Measurements from ENCODE around the gene KDELR1.
"Not testable (repeated sequence)": the region's sequence is repeated elsewhere in the genome, so short reads cannot be mapped to it uniquely, and the experiment has no call there.

Gene KDELR1

GRCh38 chr19:48381178-48381950, 10.0 kb downstream of the KDELR1 start:
- no peak overlapping the region for H3K9ac ChIP-seq (ENCODE audit: insufficient read length, low read depth)
- no peaks in the 10 kb centered on the region for H3K27me3 ChIP-seq (ENCODE audit: insufficient read depth, insufficient read length)
- no peaks in the 10 kb centered on the region for H3K4me1 ChIP-seq (ENCODE audit: insufficient read depth, insufficient read length)
- TF ChIP-seq SUZ12 (IDR thresholded peaks at IDR 0.05; ENCODE audit: extremely low read depth, insufficient read depth, insufficient read length) (no peak), ZNF274 (IDR thresholded peaks at IDR 0.05; ENCODE audit: low read depth, low read length) (no peak), YY1 (IDR thresholded peaks at IDR 0.05; ENCODE audit: insufficient read depth, insufficient read length) (no peak)
- no peak overlapping the region for H3K4me3 ChIP-seq (ENCODE audit: insufficient read length, low read depth)
- DNase-seq (ENCODE audit: low read depth, low spot score): no peak
- no peaks in the 10 kb centered on the region for H3K9me3 ChIP-seq (ENCODE audit: insufficient read depth, low read length)
- H3K36me3 ChIP-seq (ENCODE audit: insufficient read depth, insufficient read length, low read length): peaks cover 44% of the 10 kb centered on the region

- no peaks in the 10 kb centered on the region for H3K4me1 ChIP-seq (ENCODE audit: insufficient read depth, insufficient read length)
- no peaks in the 10 kb centered on the region for H3K9me3 ChIP-seq (ENCODE audit: insufficient read depth, low read length)
- TF ChIP-seq ZNF274 (IDR thresholded peaks at IDR 0.05; ENCODE audit: low read depth, low read length) (no peak), YY1 (IDR thresholded peaks at IDR 0.05; ENCODE audit: insufficient read depth, insufficient read length) (no peak), SUZ12 (IDR thresholded peaks at IDR 0.05; ENCODE audit: extremely low read depth, insufficient read depth, insufficient read length) (no peak)
- H3K9ac ChIP-seq (ENCODE audit: insufficient read length, low read depth): no peak overlapping the region
- H3K36me3 ChIP-seq (ENCODE audit: insufficient read depth, insufficient read length, low read length): peaks cover 25% of the 10 kb centered on the region
- no peak overlapping the region for H3K4me3 ChIP-seq (ENCODE audit: insufficient read length, low read depth)
- no peak for DNase-seq (ENCODE audit: low read depth, low spot score)
- H3K27me3 ChIP-seq (ENCODE audit: insufficient read depth, insufficient read length): no peaks in the 10 kb centered on the region
Measured at GRCh38 chr19:48379058-48379457, 12.3 kb downstream of the KDELR1 start.

GRCh38 chr19:48378194-48378570, 13.2 kb downstream of the KDELR1 start:
- H3K9me3 ChIP-seq (ENCODE audit: insufficient read depth, low read length): no peaks in the 10 kb centered on the region
- no peak overlapping the region for H3K9ac ChIP-seq (ENCODE audit: insufficient read length, low read depth)
- DNase-seq (ENCODE audit: low read depth, low spot score): no peak
- no peak for TF ChIP-seq ZNF274 (IDR thresholded peaks at IDR 0.05; ENCODE audit: low read depth, low read length)
- TF ChIP-seq SUZ12 (IDR thresholded peaks at IDR 0.05; ENCODE audit: extremely low read depth, insufficient read depth, insufficient read length): no peak
- H3K4me1 ChIP-seq (ENCODE audit: insufficient read depth, insufficient read length): peaks cover 2% of the 10 kb centered on the region
- peaks cover 17% of the 10 kb centered on the region for H3K36me3 ChIP-seq (ENCODE audit: insufficient read depth, insufficient read length, low read length)
- no peaks in the 10 kb centered on the region for H3K27me3 ChIP-seq (ENCODE audit: insufficient read depth, insufficient read length)
- no peak overlapping the region for H3K4me3 ChIP-seq (ENCODE audit: insufficient read length, low read depth)

DNA sequence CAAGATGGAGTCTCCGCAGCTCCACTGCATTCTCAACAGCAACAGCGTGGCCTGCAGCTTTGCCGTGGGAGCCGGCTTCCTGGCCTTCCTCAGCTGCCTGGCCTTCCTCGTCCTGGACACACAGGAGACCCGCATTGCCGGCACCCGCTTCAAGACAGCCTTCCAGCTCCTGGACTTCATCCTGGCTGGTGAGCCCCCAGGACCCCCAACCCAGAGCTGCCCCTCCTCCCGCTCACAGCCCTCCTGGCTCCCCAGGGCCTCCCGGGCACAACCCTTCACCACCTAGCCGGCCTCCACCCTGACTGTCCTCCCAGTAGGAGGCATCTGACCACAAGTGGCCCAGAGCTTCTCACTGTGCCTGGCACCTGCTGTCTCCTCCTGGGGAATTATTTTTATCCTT, 17.8 kb downstream of the KDELR1 start:
- H3K4me1 ChIP-seq (ENCODE audit: insufficient read depth, insufficient read length): peaks cover 6% of the 10 kb centered on the region
- H3K36me3 ChIP-seq (ENCODE audit: insufficient read depth, insufficient read length, low read length): no peaks in the 10 kb centered on the region
- no peaks in the 10 kb centered on the region for H3K9me3 ChIP-seq (ENCODE audit: insufficient read depth, low read length)
- no peak overlapping the region for H3K9ac ChIP-seq (ENCODE audit: insufficient read length, low read depth)
- DNase-seq (ENCODE audit: low read depth, low spot score): no peak
- no peaks in the 10 kb centered on the region for H3K27me3 ChIP-seq (ENCODE audit: insufficient read depth, insufficient read length)
- H3K4me3 ChIP-seq (ENCODE audit: insufficient read length, low read depth): no peak overlapping the region
- no peak for TF ChIP-seq ZNF274 (IDR thresholded peaks at IDR 0.05; ENCODE audit: low read depth, low read length)
- no peak for TF ChIP-seq YY1 (IDR thresholded peaks at IDR 0.05; ENCODE audit: insufficient read depth, insufficient read length)
- no peak for TF ChIP-seq SUZ12 (IDR thresholded peaks at IDR 0.05; ENCODE audit: extremely low read depth, insufficient read depth, insufficient read length)

- H3K4me1 ChIP-seq (ENCODE audit: insufficient read depth, insufficient read length): peaks cover 6% of the 10 kb centered on the region
- TF ChIP-seq ZNF274 (IDR thresholded peaks at IDR 0.05; ENCODE audit: low read depth, low read length) (no peak), YY1 (IDR thresholded peaks at IDR 0.05; ENCODE audit: insufficient read depth, insufficient read length) (no peak), SUZ12 (IDR thresholded peaks at IDR 0.05; ENCODE audit: extremely low read depth, insufficient read depth, insufficient read length) (no peak)
- H3K4me3 ChIP-seq (ENCODE audit: insufficient read length, low read depth): no peak overlapping the region
- no peaks in the 10 kb centered on the region for H3K9me3 ChIP-seq (ENCODE audit: insufficient read depth, low read length)
- H3K9ac ChIP-seq (ENCODE audit: insufficient read length, low read depth): no peak overlapping the region
- H3K27me3 ChIP-seq (ENCODE audit: insufficient read depth, insufficient read length): no peaks in the 10 kb centered on the region
- DNase-seq (ENCODE audit: low read depth, low spot score): no peak
- no peaks in the 10 kb centered on the region for H3K36me3 ChIP-seq (ENCODE audit: insufficient read depth, insufficient read length, low read length)
Measured at GRCh38 chr19:48372904-48373303, 18.4 kb downstream of the KDELR1 start.

DNA sequence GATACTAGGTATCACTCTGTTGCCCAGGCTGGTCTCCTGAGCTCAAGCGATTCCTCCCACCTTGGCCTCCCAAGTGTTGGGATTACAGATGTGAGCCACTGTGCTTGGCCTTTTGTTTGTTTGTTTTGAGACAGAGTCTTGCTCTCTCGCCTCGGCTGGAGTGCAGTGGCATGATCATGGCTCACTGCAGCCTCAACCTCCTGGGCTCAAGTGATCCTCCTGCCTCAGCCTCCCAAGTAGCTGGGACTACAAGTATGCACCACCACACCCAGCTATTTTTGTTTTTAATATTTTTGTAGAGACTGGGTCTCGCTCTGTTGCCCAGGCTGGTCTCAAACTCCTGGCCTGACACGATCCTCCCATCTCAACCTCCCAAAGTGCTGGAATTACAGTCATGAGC, 19.6 kb downstream of the KDELR1 start:
- not testable (repeated sequence) for DNase-seq (ENCODE audit: low read depth, low spot score); H3K36me3 ChIP-seq (ENCODE audit: insufficient read depth, insufficient read length, low read length); H3K4me1 ChIP-seq (ENCODE audit: insufficient read depth, insufficient read length); H3K27me3 ChIP-seq (ENCODE audit: insufficient read depth, insufficient read length); H3K9me3 ChIP-seq (ENCODE audit: insufficient read depth, low read length); H3K4me3 ChIP-seq (ENCODE audit: insufficient read length, low read depth); H3K9ac ChIP-seq (ENCODE audit: insufficient read length, low read depth)

GRCh38 chr19:48371367-48371766, 20.0 kb downstream of the KDELR1 start:
- Histone ChIP-seq H3K9me3 (ENCODE audit: insufficient read depth, low read length) (no peaks in the 10 kb centered on the region), H3K4me1 (ENCODE audit: insufficient read depth, insufficient read length) (peaks cover 6% of the 10 kb centered on the region), H3K9ac (ENCODE audit: insufficient read length, low read depth) (no peak overlapping the region), H3K4me3 (ENCODE audit: insufficient read length, low read depth) (no peak overlapping the region), H3K36me3 (ENCODE audit: insufficient read depth, insufficient read length, low read length) (no peaks in the 10 kb centered on the region), H3K27me3 (ENCODE audit: insufficient read depth, insufficient read length) (no peaks in the 10 kb centered on the region)
- DNase-seq (ENCODE audit: low read depth, low spot score): no peak
- TF ChIP-seq ZNF274 (IDR thresholded peaks at IDR 0.05; ENCODE audit: low read depth, low read length) (no peak), SUZ12 (IDR thresholded peaks at IDR 0.05; ENCODE audit: extremely low read depth, insufficient read depth, insufficient read length) (no peak), YY1 (IDR thresholded peaks at IDR 0.05; ENCODE audit: insufficient read depth, insufficient read length) (no peak)
